Activated CD8-positive, alpha-beta memory T cell treated with anti-CD3 and anti-CD28 coated beads, Interleukin-2, amount 10 ng/mL, durations not matched to agents 7 days and 5 days (primary cell): ENCODE results near the gene TMEM229B. TPM values are rescaled to one million over a fixed set of nuclear protein-coding genes. Genes with fewer than 3 reads are reported as not detected.

Experiments
- microRNA-seq: library from miRNA; unstranded; fragments of <30 nt; microRNA quantifications from one replicate; pipeline ENCODE4 v1.2.0, GENCODE V29; 2022
- total RNA-seq, 2 experiments: library from RNA; stranded (reverse); gene quantifications; one replicate each; pipeline ENCODE4 v1.2.3, GENCODE V29; 2021

Gene TMEM229B
- total RNA-seq, 2 experiments from 2014 or later: 5.1 to 7.0 TPM

Small RNAs within 50 kb of the gene (microRNA-seq; reads per million reads assigned to microRNA genes)
- gene MIR5694: not detected

Other genes starting within 250 kb of the TMEM229B start
- gene PALS1, start 247.3 kb downstream of the TMEM229B start, total RNA-seq: 1 to 10 TPM; 4.9 to 5.5 TPM
- 10 to 100 TPM; 32.4 to 33.5 TPM for gene ATP6V1D, start 128.9 kb downstream of the TMEM229B start, total RNA-seq
- gene EIF2S1, start 128.4 kb downstream of the TMEM229B start, total RNA-seq: 100 to 1,000 TPM; 145 to 189 TPM
- gene PLEK2, start 76.6 kb downstream of the TMEM229B start, total RNA-seq: under 1 TPM in 1 of 2 experiments, not detected in 1; 0.44 TPM
- gene PLEKHH1, start 44.6 kb upstream of the TMEM229B start, total RNA-seq: under 1 TPM; 0.19 to 0.79 TPM
- gene PIGH, start 111.5 kb upstream of the TMEM229B start, total RNA-seq: 10 to 100 TPM; 16.3 to 17.1 TPM
- gene ARG2, start 131.2 kb upstream of the TMEM229B start, total RNA-seq: 10 to 100 TPM in 1 of 2 experiments, 1 to 10 TPM in 1; 6.2 to 13.6 TPM
- gene VTI1B, start 185.9 kb upstream of the TMEM229B start, total RNA-seq: 10 to 100 TPM; 69.2 to 73.5 TPM
- gene RDH11, start 207.0 kb upstream of the TMEM229B start, total RNA-seq: 10 to 100 TPM; 49.6 to 59.8 TPM
- not detected for gene RDH12, start 213.2 kb upstream of the TMEM229B start, total RNA-seq